Measurements from ENCODE around the gene INPP1. TPM values are rescaled to one million over a fixed set of nuclear protein-coding genes. Genes with fewer than 3 reads are reported as not detected.

Gene INPP1
- total RNA-seq, 2 donors from 2014 or later: 1.7 to 3.5 TPM

DNA sequence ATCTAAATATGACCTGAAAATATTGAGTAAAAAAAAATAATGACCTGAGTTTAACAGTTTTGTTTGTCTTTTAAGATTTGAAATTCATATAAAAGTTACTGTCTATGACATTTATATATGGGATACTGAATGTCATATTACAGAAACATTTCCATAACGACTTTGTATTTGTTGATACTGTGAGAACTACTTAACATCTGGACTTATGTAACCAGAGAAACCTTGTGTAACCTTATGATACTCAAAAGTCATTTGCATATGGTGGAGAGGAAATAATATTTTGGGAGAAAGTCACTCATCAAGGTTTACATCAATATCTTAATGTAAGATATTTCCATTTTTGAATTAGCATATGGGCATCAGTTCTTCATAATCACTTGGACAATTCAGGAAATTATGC lies 77.4 kb downstream of the INPP1 start:
- no peaks in the 10 kb centered on the region for H3K4me1 Mint-ChIP-seq
- H3K4me3 ChIP-seq (ENCODE audit: low read length): no peak overlapping the region
- DNase-seq: no peak

More for the DNA sequence above, 77.4 kb downstream of the INPP1 start:
- Mint-ChIP-seq H3K4me3 (no peak overlapping the region), H3K9me3 (no peaks in the 10 kb centered on the region), H3K27ac (no peak overlapping the region), H3K27me3 (ENCODE audit: insufficient read depth) (no peaks in the 10 kb centered on the region), H3K36me3 (ENCODE audit: low read depth) (no peaks in the 10 kb centered on the region)
- TF ChIP-seq, protein P1, sequence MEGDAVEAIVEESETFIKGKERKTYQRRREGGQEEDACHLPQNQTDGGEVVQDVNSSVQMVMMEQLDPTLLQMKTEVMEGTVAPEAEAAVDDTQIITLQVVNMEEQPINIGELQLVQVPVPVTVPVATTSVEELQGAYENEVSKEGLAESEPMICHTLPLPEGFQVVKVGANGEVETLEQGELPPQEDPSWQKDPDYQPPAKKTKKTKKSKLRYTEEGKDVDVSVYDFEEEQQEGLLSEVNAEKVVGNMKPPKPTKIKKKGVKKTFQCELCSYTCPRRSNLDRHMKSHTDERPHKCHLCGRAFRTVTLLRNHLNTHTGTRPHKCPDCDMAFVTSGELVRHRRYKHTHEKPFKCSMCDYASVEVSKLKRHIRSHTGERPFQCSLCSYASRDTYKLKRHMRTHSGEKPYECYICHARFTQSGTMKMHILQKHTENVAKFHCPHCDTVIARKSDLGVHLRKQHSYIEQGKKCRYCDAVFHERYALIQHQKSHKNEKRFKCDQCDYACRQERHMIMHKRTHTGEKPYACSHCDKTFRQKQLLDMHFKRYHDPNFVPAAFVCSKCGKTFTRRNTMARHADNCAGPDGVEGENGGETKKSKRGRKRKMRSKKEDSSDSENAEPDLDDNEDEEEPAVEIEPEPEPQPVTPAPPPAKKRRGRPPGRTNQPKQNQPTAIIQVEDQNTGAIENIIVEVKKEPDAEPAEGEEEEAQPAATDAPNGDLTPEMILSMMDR (conservative IDR thresholded peaks at IDR 0.05): no peak
- Histone ChIP-seq H3K4me1 (ENCODE audit: control insufficient read depth, insufficient read depth, low read length) (no peaks in the 10 kb centered on the region), H3K36me3 (ENCODE audit: control insufficient read depth, insufficient read depth, low read length) (no peaks in the 10 kb centered on the region), H3K9me3 (ENCODE audit: control insufficient read depth, low read length) (no peaks in the 10 kb centered on the region), H3K27me3 (ENCODE audit: control insufficient read depth, insufficient read depth, low read length, poor library complexity, severe bottlenecking) (no peaks in the 10 kb centered on the region), H3K9ac (ENCODE audit: extremely low read depth, low read length, poor library complexity, severe bottlenecking) (no peak overlapping the region), H3K27ac (ENCODE audit: low read depth, low read length) (no peak overlapping the region)
- 85 to 100% methylated on average over 1 of the region's 1 CpG for whole genome bisulfite sequencing, 2 experiments (ENCODE audit: insufficient coverage in 1 of 2, insufficient read length in 1 of 2)

Other genes with a start within 250 kb of the INPP1 start
- 10 to 100 TPM; 30.8 to 46.7 TPM for gene HIBCH, start 23.8 kb upstream of the INPP1 start, total RNA-seq
- gene MFSD6, start 64.8 kb downstream of the INPP1 start, total RNA-seq: 1 to 10 TPM; 1.2 to 3.2 TPM
- 10 to 100 TPM in 1 of 2 donors, 1 to 10 TPM in 1; 7.2 to 11.3 TPM for gene NEMP2, start 191.1 kb downstream of the INPP1 start, total RNA-seq

Data from endodermal cell (in vitro differentiated cells).